SK-N-SH (cell line): ENCODE results near the gene SMAD2. TPM values are rescaled to one million over a fixed set of nuclear protein-coding genes. Genes with fewer than 3 reads are reported as not detected.

Experiments used
- CTCF ChIA-PET: fragments of 300-600, 350-600 bp; formaldehyde crosslinking; extraction: SDS; loops from one replicate; lab custom pipeline; 2021; lab: Yijun Ruan, JAX
- POLR2A ChIA-PET: fragments of 350-600 bp; sonication (Branson Sonifier 250); formaldehyde crosslinking; extraction: SDS; loops from one replicate; lab custom pipeline; 2020; ENCODE audit warnings: antibody characterized with exemption, inconsistent platforms; lab: Yijun Ruan, JAX
- DNase-seq: peaks from one replicate; pipeline ENCODE4 v3.0.0; 2012
- H2AFZ ChIP-seq: fragments of 200-600 bp; sonication (generic); 2 replicates; pipeline ENCODE4 v1.8.1; 2016; ENCODE audit warnings: antibody characterized with exemption, mild to moderate bottlenecking, low read depth
- H3F3A ChIP-seq: fragments of 200-600 bp; sonication (generic); replicated peaks from 2 replicates; pipeline ENCODE3; 2016; ENCODE audit warnings: antibody characterized with exemption, mild to moderate bottlenecking; ENCODE audit not compliant: insufficient read depth
- H3K27ac ChIP-seq, 2 experiments: fragments of 200-500 bp in 1 of 2; fragments of 200-600 bp in 1 of 2; sonication (Bioruptor generic) in 1 of 2; sonication (generic), shearing (Covaris generic) in 1 of 2; 2 replicates each; pipeline versions ENCODE4 v1.5.1 to v1.6.1; 2014 to 2016; ENCODE audit warnings: low read depth in 2 of 2, inconsistent platforms in 1 of 2, low read length in 1 of 2, mild to moderate bottlenecking in 1 of 2, mixed read lengths in 1 of 2
- H3K27me3 ChIP-seq: fragments of 200-600 bp; sonication (generic), shearing (Covaris generic); 2 replicates; pipeline ENCODE4 v1.6.1; 2016; ENCODE audit warnings: mixed run types; ENCODE audit not compliant: insufficient read depth
- H3K36me3 ChIP-seq, 2 experiments: fragments of 200-500 bp in 1 of 2; fragments of 200-600 bp in 1 of 2; sonication (Bioruptor generic) in 1 of 2; sonication (generic) in 1 of 2; replicated peaks in 1 of 2; 2 replicates each; pipeline versions ENCODE3 to v1.5.1; 2014 to 2016; ENCODE audit warnings: low read length in 1 of 2, mild to moderate bottlenecking in 1 of 2; ENCODE audit not compliant: insufficient read depth in 2 of 2, control insufficient read depth in 1 of 2
- H3K4me1 ChIP-seq, 2 experiments: fragments of 200-500 bp in 1 of 2; fragments of 200-600 bp in 1 of 2; sonication (Bioruptor generic) in 1 of 2; sonication (generic), shearing (Covaris generic) in 1 of 2; 2 replicates each; pipeline versions ENCODE4 v1.5.1 to v1.6.1; 2014 to 2016; ENCODE audit warnings: low read depth in 1 of 2, low read length in 1 of 2, mixed run types in 1 of 2; ENCODE audit not compliant: insufficient read depth in 2 of 2, control insufficient read depth in 1 of 2
- H3K4me2 ChIP-seq: fragments of 200-600 bp; sonication (generic), shearing (Covaris generic); 2 replicates; pipeline ENCODE4 v1.6.1; 2017; ENCODE audit warnings: mixed run types
- H3K4me3 ChIP-seq, 2 experiments: fragments of 200-500 bp in 1 of 2; fragments of 200-600 bp in 1 of 2; sonication (Bioruptor generic) in 1 of 2; sonication (generic), shearing (Covaris generic) in 1 of 2; 2 replicates each; pipeline versions ENCODE4 v1.5.1 to v1.8.1; 2014 to 2016; ENCODE audit warnings: low read depth in 2 of 2, inconsistent platforms in 1 of 2, low read length in 1 of 2, mild to moderate bottlenecking in 1 of 2, mixed read lengths in 1 of 2, moderate library complexity in 1 of 2
- H3K79me2 ChIP-seq: fragments of 200-600 bp; sonication (generic); 2 replicates; pipeline ENCODE4 v1.8.1; 2017; ENCODE audit warnings: mild to moderate bottlenecking; ENCODE audit not compliant: insufficient read depth
- H3K9ac ChIP-seq: fragments of 200-600 bp; sonication (generic); 2 replicates; pipeline ENCODE4 v1.6.1; 2017; ENCODE audit warnings: mixed run types
- H3K9me2 ChIP-seq: fragments of 200-600 bp; sonication (generic); 2 replicates; pipeline ENCODE4 v1.6.1; 2017; ENCODE audit warnings: mixed run types
- H3K9me3 ChIP-seq: fragments of 200-600 bp; sonication (generic); 2 replicates; pipeline ENCODE4 v1.6.1; 2017; ENCODE audit warnings: mixed run types, mild to moderate bottlenecking, moderate library complexity
- H4K20me1 ChIP-seq: fragments of 200-600 bp; sonication (generic); 2 replicates; pipeline ENCODE4 v1.6.1; 2017; ENCODE audit warnings: mild to moderate bottlenecking, mixed run types; ENCODE audit not compliant: insufficient read depth
- CHD2 ChIP-seq: fragments of 150-350 bp; IDR thresholded peaks from 2 replicates; pipeline ENCODE4 v1.6.1; 2018; ENCODE audit warnings: low read length; ENCODE audit not compliant: partially characterized antibody
- FOSL2 ChIP-seq: IDR thresholded peaks from 2 replicates; pipeline ENCODE4 v1.4.0; 2012; ENCODE audit warnings: low read depth, mild to moderate bottlenecking, moderate library complexity, borderline replicate concordance
- FOXJ3 ChIP-seq: sonication (generic); formaldehyde crosslinking; IDR thresholded peaks from 2 replicates; pipeline ENCODE4 v1.5.1; 2020; ENCODE audit warnings: mild to moderate bottlenecking, missing genetic modification reagents
- GATA2 ChIP-seq: sonication (generic); formaldehyde crosslinking; IDR thresholded peaks from 2 replicates; pipeline ENCODE4 v1.5.0; 2020; ENCODE audit warnings: mild to moderate bottlenecking, missing genetic modification reagents
- IRF3 ChIP-seq: fragments of 150-350 bp; IDR thresholded peaks from 2 replicates; pipeline ENCODE4 v1.6.1; 2016; ENCODE audit warnings: mild to moderate bottlenecking, low read depth, low read length
- JUND ChIP-seq: IDR thresholded peaks from 2 replicates; pipeline ENCODE4 v1.4.0; 2012
- MAX ChIP-seq: IDR thresholded peaks from 2 replicates; pipeline ENCODE4 v1.4.0; 2012; ENCODE audit warnings: low read depth
- MEF2A ChIP-seq: IDR thresholded peaks from 2 replicates; pipeline ENCODE4 v1.4.0; 2012; ENCODE audit warnings: low read depth, borderline replicate concordance
- NRF1 ChIP-seq: IDR thresholded peaks from 2 replicates; pipeline ENCODE4 v1.6.1; 2012; ENCODE audit warnings: low read depth, mild to moderate bottlenecking, low read length
- PBX3 ChIP-seq: IDR thresholded peaks from 2 replicates; pipeline ENCODE4; 2012
- POLR2AphosphoS5 ChIP-seq: IDR thresholded peaks from 2 replicates; pipeline ENCODE4 v1.6.1; 2012; ENCODE audit warnings: low read depth, low read length
- RAD21 ChIP-seq: IDR thresholded peaks from 2 replicates; pipeline ENCODE4 v1.6.1; 2012; ENCODE audit warnings: mild to moderate bottlenecking, low read length
- RCOR1 ChIP-seq: fragments of 150-350 bp; IDR thresholded peaks from 2 replicates; pipeline ENCODE4 v1.6.1; 2017; ENCODE audit warnings: antibody characterized with exemption, low read length
- RFX5 ChIP-seq: IDR thresholded peaks from 2 replicates; pipeline ENCODE4 v1.6.1; 2012; ENCODE audit warnings: mild to moderate bottlenecking, improper control_type of control experiment, low read length
- RXRA ChIP-seq: IDR thresholded peaks from 2 replicates; pipeline ENCODE4 v1.4.0; 2012; ENCODE audit warnings: low read depth, mild to moderate bottlenecking, borderline replicate concordance
- ZBTB33 ChIP-seq: IDR thresholded peaks from 2 replicates; pipeline ENCODE4 v1.4.0; 2012; ENCODE audit warnings: low read depth, borderline replicate concordance
- WGBS: methylation state at CpG from one replicate; pipeline ENCODE4 v1.1.6; 2017; ENCODE audit warnings: low lambda C conversion rate; 5-methylcytosine and 5-hydroxymethylcytosine counted together
- polyA plus RNA-seq, 3 experiments: library from polyadenylated mRNA; depleted of rRNA; stranded (reverse); fragments of >200 nt; gene quantifications; 2 replicates each; pipeline ENCODE4 v1.2.3, GENCODE V29; 2012
- TF ChIP-seq, protein P1 (sequence below): IDR thresholded peaks from 2 replicates; pipeline ENCODE4 v1.6.1; 2012; ENCODE audit warnings: mild to moderate bottlenecking, low read depth, low read length, moderate library complexity
- TF ChIP-seq, protein P2 (sequence below): fragments of 150-350 bp; IDR thresholded peaks from 2 replicates; pipeline ENCODE4 v1.6.1; 2017; ENCODE audit warnings: antibody characterized with exemption, low read length, low read depth, borderline replicate concordance

SMAD2 gene
- polyA plus RNA-seq, 1 of the 3 experiments (the other 2 are of a cell fraction) = 36.3 TPM

DNA sequence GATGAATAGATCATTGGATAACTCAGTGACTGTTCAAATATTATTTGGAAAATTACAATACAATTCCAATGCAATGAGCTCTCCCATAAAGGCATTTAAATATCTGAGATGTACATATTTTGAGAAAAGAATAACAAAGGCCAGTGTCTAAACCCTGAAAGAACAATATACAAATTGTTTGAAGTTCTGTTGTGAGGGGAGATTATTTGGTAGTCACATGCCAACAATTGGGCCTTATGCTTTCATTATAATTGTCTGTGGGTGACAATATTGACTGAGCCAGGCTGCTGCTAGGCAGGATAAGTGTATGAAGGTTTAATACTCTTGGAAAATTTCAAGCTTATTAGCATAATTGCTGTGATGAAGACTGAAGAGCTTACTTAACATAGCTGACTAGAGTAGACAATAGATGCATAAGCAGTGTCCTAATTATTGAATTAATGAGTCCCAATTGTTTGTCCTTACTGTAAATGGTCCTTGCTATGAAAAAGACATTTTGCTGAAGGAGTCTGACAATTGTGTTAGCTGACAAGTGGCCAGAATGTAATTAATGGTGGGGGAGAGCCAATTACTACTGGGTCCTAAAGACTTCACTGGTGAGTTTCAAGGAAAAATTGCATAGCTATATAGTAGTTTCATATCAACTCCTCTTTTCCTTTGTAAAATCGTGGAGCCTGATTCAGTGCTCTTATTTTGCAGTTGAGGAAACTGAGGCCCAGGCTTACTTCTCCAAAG lies 5.0 kb upstream of the SMAD2 start:
- Histone ChIP-seq H2AFZ (no peak overlapping the region), H3K4me1 (peaks cover 0 to 6% of the 10 kb centered on the region in 2 experiments; a peak in 1 of 4 replicates), H4K20me1 (no peaks in the 10 kb centered on the region), H3K4me2 (no peak overlapping the region), H3K36me3 (no peaks in the 10 kb centered on the region), H3K27me3 (peaks cover 10% of the 10 kb centered on the region; the same call in 1 of the 2 replicates), H3K4me3 (no peak overlapping the region), H3K79me2 (no peaks in the 10 kb centered on the region), H3K9me2 (no peaks in the 10 kb centered on the region), H3K9ac (no peak overlapping the region), H3K27ac (no peak overlapping the region), H3F3A (peaks cover 3% of the 10 kb centered on the region), H3K9me3 (no peaks in the 10 kb centered on the region)
- ChIA-PET CTCF (no interaction called here), POLR2A (no interaction called here)
- no peak for DNase-seq
- no peak for TF ChIP-seq RFX5
- TF ChIP-seq, protein P1, sequence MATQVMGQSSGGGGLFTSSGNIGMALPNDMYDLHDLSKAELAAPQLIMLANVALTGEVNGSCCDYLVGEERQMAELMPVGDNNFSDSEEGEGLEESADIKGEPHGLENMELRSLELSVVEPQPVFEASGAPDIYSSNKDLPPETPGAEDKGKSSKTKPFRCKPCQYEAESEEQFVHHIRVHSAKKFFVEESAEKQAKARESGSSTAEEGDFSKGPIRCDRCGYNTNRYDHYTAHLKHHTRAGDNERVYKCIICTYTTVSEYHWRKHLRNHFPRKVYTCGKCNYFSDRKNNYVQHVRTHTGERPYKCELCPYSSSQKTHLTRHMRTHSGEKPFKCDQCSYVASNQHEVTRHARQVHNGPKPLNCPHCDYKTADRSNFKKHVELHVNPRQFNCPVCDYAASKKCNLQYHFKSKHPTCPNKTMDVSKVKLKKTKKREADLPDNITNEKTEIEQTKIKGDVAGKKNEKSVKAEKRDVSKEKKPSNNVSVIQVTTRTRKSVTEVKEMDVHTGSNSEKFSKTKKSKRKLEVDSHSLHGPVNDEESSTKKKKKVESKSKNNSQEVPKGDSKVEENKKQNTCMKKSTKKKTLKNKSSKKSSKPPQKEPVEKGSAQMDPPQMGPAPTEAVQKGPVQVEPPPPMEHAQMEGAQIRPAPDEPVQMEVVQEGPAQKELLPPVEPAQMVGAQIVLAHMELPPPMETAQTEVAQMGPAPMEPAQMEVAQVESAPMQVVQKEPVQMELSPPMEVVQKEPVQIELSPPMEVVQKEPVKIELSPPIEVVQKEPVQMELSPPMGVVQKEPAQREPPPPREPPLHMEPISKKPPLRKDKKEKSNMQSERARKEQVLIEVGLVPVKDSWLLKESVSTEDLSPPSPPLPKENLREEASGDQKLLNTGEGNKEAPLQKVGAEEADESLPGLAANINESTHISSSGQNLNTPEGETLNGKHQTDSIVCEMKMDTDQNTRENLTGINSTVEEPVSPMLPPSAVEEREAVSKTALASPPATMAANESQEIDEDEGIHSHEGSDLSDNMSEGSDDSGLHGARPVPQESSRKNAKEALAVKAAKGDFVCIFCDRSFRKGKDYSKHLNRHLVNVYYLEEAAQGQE = no peak
- TF ChIP-seq, protein P2, sequence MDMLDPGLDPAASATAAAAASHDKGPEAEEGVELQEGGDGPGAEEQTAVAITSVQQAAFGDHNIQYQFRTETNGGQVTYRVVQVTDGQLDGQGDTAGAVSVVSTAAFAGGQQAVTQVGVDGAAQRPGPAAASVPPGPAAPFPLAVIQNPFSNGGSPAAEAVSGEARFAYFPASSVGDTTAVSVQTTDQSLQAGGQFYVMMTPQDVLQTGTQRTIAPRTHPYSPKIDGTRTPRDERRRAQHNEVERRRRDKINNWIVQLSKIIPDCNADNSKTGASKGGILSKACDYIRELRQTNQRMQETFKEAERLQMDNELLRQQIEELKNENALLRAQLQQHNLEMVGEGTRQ = no peak
- no peak for TF ChIP-seq RCOR1
- no peak for TF ChIP-seq RAD21
- no peak for TF ChIP-seq IRF3
- no peak for TF ChIP-seq MEF2A
- no peak for TF ChIP-seq POLR2AphosphoS5
- no peak for TF ChIP-seq CHD2
- TF ChIP-seq MAX = no peak
- TF ChIP-seq JUND = no peak
- TF ChIP-seq FOSL2 = no peak
- no peak for TF ChIP-seq FOXJ3
- no peak for TF ChIP-seq RXRA
- no peak for TF ChIP-seq PBX3
- TF ChIP-seq NRF1 = no peak
- no peak for TF ChIP-seq ZBTB33
- no peak for TF ChIP-seq GATA2
- WGBS = 21% methylated on average over 1 of the region's 1 CpG
